Measurements from ENCODE around the gene DACT2. TPM values are rescaled to one million over a fixed set of nuclear protein-coding genes. Genes with fewer than 3 reads are reported as not detected.

Gene DACT2
- total and polyA plus RNA-seq, 10 donors = 0.04 to 0.09 TPM; not detected in 8

DNA sequence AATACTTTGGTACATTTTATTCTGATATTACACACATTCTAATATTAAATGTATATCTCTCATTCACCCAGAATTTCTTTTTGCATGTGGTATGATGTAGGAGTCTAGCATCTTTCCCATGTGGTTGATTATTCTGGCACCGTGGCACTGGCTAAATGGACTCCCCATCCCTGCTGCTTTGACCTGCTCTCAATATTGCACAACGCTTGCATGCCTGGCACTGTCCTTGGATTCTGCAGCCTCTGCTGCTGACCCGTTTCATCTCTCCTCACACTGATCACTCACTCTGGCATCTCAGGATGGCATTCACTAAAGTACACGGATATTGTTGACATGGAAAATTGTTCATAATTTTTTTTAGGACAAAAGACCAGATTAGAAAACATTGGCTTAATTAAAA, 11.5 kb upstream of the DACT2 start:
- Histone ChIP-seq H3K27me3 (replicated peaks in 1 of 7) (peaks cover 0 to 26% (median 0%) of the 10 kb centered on the region in 7 donors), H3K4me1 (no peaks in the 10 kb centered on the region), H3K36me3 (no peaks in the 10 kb centered on the region), H3K4me3 (no peak overlapping the region), H3K9me3 (no peaks in the 10 kb centered on the region), H3K27ac (no peak overlapping the region)
- WGBS, 5 donors = 65 to 81% (median 74%) methylated on average over 4 of the region's 4 CpGs
- intact Hi-C loops (cut with DNase I; ENCODE audit: low total_unique reads) = no loop called here
- DNase-seq = no peak
- TF ChIP-seq POLR2AphosphoS5 (IDR thresholded peaks at IDR 0.05) (no peak), POLR2A (IDR thresholded peaks at IDR 0.05) (no peak)
- TF ChIP-seq, protein P1, sequence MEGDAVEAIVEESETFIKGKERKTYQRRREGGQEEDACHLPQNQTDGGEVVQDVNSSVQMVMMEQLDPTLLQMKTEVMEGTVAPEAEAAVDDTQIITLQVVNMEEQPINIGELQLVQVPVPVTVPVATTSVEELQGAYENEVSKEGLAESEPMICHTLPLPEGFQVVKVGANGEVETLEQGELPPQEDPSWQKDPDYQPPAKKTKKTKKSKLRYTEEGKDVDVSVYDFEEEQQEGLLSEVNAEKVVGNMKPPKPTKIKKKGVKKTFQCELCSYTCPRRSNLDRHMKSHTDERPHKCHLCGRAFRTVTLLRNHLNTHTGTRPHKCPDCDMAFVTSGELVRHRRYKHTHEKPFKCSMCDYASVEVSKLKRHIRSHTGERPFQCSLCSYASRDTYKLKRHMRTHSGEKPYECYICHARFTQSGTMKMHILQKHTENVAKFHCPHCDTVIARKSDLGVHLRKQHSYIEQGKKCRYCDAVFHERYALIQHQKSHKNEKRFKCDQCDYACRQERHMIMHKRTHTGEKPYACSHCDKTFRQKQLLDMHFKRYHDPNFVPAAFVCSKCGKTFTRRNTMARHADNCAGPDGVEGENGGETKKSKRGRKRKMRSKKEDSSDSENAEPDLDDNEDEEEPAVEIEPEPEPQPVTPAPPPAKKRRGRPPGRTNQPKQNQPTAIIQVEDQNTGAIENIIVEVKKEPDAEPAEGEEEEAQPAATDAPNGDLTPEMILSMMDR (IDR thresholded peaks at IDR 0.05 in 8 of 11, conservative IDR thresholded peaks at IDR 0.05 in 3 of 11) = no peak

DNA sequence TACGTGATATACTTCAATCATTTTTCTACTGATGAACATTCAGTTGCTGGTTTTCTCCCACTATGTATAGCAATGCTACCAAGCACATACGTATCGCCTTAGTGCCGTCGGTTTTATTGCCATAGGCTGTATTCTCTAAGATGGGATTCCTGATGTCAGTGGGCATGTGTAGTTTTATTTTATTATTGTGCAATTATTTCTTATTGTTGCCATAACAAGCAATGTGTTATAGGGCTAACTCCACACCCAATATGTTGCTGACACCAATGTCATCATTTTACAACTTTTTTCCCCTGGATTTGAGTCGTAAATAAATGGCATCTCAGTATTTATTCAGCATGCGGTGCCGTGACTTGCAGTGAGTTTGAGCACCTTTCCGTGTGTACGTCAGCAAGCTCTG, 10.8 kb upstream of the DACT2 start:
- no peak for DNase-seq
- H3K9me3 ChIP-seq = peaks cover 0 to under 1% (median 0%) of the 10 kb centered on the region in 8 donors
- no peak overlapping the region for H3K27ac ChIP-seq
- intact Hi-C loops (cut with DNase I; ENCODE audit: low total_unique reads) = no loop called here
- no peaks in the 10 kb centered on the region for H3K4me1 ChIP-seq
- H3K27me3 ChIP-seq (replicated peaks in 1 of 7) = peaks cover 0 to 26% (median 0%) of the 10 kb centered on the region in 7 donors
- 86 to 95% (median 89%) methylated on average over 10 of the region's 10 CpGs for WGBS, 5 donors
- H3K36me3 ChIP-seq = no peaks in the 10 kb centered on the region
- TF ChIP-seq POLR2A (IDR thresholded peaks at IDR 0.05) (no peak), POLR2AphosphoS5 (IDR thresholded peaks at IDR 0.05) (no peak)
- TF ChIP-seq, protein P1 (IDR thresholded peaks at IDR 0.05 in 8 of 11, conservative IDR thresholded peaks at IDR 0.05 in 3 of 11) = no peak
- no peak overlapping the region for H3K4me3 ChIP-seq

DNA sequence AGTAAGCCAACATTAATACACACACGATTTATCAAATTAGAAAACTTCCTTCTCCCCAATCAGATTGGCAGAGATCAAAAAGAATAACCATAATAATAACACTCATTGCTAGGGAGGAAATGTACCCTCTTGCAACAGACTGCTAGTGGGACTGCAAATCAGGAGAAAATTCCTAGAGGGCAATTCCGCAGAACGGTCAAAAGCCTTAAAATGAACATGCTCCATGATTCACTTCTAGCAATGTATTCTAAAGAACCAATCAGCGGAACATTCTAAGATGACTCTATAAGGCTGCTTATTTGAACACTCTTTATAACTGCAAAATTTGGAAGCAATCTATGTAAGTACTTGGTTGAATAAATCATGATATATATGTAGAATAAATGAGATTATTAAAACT, 8.5 kb upstream of the DACT2 start:
- H3K36me3 ChIP-seq = no peaks in the 10 kb centered on the region
- WGBS, 5 donors = 75 to 91% (median 87%) methylated on average over 4 of the region's 4 CpGs
- H3K27ac ChIP-seq = no peak overlapping the region
- H3K4me3 ChIP-seq = no peak overlapping the region
- no peak for DNase-seq
- TF ChIP-seq POLR2AphosphoS5 (IDR thresholded peaks at IDR 0.05) (no peak), POLR2A (IDR thresholded peaks at IDR 0.05) (no peak)
- TF ChIP-seq, protein P1 (IDR thresholded peaks at IDR 0.05 in 8 of 11, conservative IDR thresholded peaks at IDR 0.05 in 3 of 11) = no peak
- intact Hi-C loops (cut with DNase I; ENCODE audit: low total_unique reads) = no loop called here
- H3K4me1 ChIP-seq = no peaks in the 10 kb centered on the region
- H3K9me3 ChIP-seq = peaks cover 0 to 7% (median 0%) of the 10 kb centered on the region in 8 donors
- peaks cover 0 to 35% (median 0%) of the 10 kb centered on the region in 7 donors for H3K27me3 ChIP-seq (replicated peaks in 1 of 7)

DNA sequence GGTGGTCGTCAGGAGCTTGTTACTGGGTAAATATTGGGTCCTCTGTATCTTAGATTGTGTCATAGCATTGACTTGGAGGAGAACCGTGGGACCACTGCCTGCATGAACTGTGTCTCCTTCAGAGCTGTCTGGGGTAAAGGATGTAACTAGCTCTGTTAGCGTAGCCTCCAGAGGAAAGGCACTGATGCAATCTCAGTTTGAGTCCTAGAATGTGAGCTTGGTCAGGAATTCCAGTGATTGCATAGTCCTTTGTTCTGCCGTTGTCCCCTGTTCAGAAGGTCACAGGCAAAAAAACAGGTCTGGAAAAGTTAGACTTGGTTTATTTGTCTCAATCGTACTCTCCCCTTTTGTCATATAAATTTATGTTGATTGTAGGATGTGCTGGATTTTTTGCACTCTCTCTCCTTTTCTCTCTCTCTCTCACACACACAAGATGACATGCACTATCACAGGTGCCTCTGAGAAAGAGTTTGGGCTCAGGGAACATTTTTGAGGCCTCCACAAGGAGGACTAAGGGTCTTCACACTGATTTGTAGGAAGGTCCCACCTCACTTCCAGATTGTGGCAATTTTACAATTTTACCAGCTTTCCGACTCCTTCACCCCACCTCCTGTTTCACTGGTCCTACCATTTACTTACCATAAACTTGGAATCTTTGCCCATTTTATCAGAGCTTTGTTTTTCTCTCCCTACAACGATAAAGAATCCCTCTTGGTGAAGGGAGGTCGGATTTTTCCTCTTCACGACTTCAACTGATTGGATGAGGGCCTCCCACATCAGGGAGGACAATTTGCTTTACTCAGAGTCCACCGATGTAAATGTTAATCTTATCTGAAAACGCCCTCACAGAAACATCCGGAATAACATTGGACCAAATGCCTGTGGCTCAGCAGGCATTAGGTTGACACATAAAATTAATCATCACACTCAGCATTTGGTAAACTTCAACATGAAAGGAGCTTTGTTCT, 7.0 kb upstream of the DACT2 start:
- Histone ChIP-seq H3K4me1 (no peaks in the 10 kb centered on the region), H3K36me3 (no peaks in the 10 kb centered on the region), H3K4me3 (no peak overlapping the region), H3K27me3 (replicated peaks in 1 of 7) (peaks cover 0 to 41% (median 0%) of the 10 kb centered on the region in 7 donors), H3K9me3 (peaks cover 0 to 8% (median 0%) of the 10 kb centered on the region in 8 donors), H3K27ac (no peak overlapping the region)
- 32 to 47% (median 36%) methylated on average over 12 of the region's 12 CpGs for WGBS, 5 donors
- no peak for TF ChIP-seq POLR2A (IDR thresholded peaks at IDR 0.05)
- TF ChIP-seq POLR2AphosphoS5 (IDR thresholded peaks at IDR 0.05) = no peak
- TF ChIP-seq, protein P1 (IDR thresholded peaks at IDR 0.05 in 8 of 11, conservative IDR thresholded peaks at IDR 0.05 in 3 of 11) = no peak
- intact Hi-C loops (cut with DNase I; ENCODE audit: low total_unique reads) = no loop called here
- DNase-seq = no peak

All from spleen (tissue), 11 donors.